NCI-H1105 treated with DMSO at 0.1 percent for 48 hours (cell line): ENCODE data around the gene TBK1.

Experiments used
- DNase-seq: peaks from one replicate; lab custom pipeline; 2025; lab: John Stamatoyannopoulos, UW

TBK1 gene

DNA sequence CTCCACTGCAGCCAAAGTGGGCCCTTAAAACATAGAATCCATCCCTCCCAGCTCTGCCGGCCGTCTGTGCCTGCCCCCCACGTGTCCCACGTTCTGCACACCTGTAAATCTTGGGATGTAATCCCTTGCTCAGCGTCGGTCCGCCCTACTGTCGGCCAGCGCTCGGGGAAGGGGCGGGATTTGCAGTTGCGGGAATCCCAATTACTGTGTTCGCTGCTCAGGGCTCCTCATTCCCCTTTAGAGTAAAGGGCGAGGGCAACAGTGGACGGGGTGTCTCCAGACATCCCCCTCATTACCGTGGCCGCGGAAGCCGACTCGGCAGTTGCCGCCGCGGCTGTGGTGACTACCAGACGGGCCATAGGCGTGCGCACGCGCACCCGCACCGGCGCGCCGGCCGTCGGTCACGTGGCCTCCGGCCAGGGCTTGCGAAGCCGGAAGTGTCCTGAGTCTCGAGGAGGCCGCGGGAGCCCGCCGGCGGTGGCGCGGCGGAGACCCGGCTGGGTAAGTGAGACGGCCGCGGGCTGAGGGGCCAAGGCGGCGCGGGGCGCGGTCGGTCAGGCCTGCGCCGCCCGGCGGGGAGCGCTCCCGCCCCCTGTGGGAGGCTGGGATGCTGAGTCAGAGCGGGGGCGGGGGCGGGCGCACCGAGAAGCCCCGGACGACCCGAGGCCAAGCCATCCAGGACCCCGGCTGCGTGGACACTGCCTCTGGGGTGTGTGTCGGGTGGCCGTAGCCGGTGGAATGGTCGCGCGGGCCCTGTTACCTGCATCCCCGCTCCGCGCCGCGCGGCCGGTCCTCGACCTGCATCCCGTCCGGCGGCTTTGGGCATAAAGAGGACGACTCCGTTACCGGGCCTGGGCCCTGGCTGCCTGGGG lies at the start of gene TBK1:
Gene TBK1 (plus strand): TSS at position 434 of the 872 bp plus-strand sequence. CDS start 3,751 bp downstream, outside the sequence.
- peak; percentile 83 for DNase-seq

DNA sequence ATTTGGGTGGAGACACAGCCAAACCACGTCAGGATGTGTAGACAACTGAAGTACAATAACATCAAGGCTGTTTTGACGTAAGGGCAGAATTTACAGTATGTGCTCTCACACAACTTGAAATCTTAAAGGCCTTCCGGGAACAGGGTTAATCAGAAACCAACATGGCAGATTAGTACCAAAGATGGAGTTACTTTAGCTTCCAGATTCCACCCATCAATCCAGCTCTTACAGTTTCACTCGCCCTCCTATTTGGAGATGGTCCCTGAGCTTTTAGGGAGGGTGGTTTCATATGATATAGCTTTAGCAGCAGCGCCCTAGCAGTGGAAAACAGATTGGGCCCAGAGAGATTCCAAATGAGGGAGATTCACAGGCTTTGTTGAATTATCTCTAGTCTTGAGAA lies 49.7 kb upstream of the TBK1 start:
- no peak for DNase-seq

DNA sequence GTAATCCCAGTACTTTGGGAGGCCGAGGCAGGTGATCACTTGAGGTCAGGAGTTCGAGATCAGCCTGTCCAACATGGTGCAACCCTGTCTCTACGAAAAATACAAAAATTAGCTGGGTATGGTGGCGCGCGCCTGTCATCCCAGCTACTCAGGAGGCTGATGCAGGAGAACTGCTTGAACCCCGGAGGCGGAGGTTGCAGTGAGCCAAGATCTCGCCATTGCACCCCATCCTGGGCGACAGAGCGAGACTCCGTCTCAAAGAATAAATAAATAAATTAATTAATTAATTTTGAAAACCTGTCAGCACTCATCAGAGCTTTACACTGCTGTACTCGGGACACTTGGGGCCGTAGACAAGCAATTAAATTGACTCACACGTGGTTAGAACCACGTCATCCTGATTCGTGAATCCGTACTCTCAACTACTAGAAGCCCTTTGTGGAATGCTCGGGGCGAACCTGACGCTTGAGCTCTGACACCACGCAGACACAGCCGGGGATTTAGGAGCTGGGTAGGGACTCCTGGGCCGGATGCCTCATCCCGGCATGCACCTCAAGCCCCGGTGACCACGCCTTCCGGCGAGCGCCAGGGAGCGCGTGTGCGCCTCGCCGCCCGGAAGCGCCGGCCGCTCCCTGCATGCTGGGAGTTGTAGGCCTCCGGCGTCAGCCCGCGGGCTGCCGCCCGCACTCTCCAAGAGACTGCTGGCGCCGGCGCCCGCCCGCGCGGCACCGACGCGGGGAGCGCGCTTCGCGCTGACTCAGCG lies 48.0 kb upstream of the TBK1 start, which contains the start of gene XPOT:
Gene XPOT (plus strand): TSS at position 686 of the 763 bp plus-strand sequence. CDS start 5,644 bp downstream, outside the sequence.
- peak; percentile 94 for DNase-seq

DNA sequence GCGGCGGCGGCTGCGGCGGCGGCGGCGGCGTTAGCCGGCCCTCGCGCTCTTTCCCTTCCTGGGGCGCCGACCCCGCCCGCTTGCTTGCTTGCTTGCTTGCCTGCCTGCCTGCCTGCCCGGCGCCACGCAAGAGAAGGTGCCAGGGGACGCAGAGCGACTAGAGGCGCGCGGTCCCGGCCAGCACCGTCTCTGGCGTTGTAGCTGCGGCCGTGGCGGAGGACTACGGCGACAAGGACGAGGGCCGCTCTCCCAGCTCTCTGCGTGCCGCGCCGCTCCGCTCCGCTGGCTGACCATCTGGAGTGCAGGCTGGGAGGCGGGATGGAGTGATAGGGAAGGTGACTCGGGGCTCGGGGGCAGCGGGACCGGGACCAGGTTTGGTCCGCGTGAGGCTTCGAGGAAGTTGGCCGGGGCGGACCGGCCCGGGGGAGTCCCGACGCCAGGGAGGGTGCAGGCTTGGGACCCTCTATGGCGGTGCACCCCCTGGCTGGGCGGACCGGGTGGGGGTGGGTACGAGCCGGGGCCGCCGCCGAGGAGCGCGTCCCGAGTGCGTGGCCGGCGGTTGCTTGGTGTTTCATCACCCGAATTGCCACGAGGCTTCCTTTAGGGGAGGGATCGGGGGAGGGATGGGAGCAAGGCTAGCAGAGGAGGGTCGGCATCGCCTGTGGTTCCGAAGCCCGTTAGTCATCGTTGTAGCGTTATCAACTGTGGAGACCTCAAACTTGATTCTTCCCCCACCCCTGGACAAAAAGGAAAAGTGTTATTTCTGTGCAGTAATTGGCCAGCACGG lies 47.3 kb upstream of the TBK1 start:
- peak; percentile 41 for DNase-seq

DNA sequence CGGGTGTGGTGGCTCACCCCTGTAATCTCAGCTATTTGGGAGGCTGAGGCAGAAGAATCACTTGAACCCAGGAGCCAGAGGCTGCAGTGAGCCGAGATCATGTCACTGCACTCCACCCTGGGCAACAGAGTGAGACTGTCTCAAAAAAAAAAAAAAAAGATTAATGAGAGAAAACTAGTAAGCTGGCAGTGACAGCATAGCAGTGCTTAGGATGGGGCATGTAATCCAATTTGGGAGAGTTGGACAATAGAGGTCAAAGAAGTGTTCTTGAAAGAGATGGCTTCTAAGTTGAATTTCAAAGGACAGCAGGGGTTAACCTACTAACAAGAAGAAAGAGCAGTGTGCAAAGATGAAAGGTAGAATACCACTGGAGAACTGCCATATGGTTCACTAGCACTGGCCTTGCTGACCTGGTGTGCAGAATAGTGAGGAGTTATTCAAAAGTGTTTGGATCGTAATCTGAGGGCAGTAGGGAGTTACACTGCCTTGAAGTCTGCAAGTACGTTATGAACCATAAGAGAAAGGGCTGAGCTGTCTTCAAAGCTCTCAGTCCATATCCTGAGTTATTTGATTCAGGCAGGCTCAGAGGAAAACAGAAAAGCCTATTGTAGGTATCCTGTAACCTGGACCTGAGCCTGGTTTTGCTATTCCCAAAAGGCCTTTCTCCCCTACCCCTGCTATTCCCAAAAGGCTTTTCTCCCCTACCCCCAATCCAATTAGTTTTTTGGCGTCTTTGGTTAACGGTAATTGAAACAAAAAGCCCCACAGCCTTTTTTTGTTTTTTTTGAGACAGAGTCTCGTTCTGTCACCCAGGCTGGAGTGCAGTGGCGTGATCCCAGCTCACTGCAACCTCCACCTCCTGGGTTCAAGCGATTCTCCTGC lies 44.3 kb upstream of the TBK1 start:
- DNase-seq: no peak

DNA sequence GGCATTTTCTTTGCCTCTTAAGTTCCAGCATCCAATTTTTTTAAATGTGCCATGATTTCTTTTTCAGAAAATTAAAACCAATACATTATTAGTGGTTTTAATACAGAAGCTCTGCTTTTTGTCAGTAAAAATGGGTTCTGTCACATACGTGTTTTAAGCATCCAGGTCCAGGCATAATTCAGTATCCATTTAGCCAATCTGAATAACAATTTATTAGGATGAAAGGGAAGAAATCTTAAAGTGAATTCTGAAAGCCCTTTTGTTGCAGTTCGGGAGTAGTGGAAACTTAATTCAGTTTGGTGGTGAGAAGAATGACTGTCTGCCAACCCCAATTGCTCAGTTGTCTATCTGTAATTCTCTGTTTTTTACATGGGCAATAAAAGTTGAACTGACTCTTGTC lies 40.5 kb upstream of the TBK1 start:
- no peak for DNase-seq

DNA sequence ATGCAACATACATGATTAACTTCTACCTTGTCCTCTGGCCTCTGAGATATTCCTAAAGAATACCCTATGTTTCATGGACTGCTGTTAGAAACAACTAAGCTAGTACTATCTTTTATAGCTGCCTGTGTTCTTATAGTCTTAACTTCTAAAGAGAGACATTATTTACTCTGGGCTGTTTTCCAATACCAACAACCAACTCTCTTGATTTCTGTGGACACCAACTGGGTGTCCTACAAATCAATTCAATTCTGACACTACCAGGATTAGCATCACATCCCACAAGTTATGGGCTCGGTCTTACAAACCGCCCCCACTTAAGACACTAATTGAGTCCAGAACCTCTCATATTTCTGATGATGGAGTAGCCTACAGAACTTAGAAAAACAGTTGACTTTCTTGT lies 39.5 kb upstream of the TBK1 start:
- DNase-seq: no peak

DNA sequence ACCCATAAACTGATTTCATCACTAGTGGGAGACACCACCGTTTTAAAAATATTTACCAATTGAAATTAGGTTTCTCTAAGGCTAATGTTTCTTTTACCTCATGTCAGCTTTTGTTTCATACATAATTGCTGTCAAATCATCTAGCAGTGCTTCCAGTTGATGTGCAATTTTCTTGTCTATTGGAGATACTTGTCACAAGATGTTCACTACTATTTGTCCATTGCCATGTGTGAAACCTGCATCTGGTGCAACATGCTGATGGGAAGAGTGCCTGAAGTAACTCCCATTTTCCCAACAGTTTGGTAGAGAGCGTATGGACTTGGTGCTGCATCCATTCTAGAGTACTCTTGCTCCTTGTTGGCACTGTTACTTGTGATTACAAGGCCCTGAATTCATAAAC lies 38.0 kb upstream of the TBK1 start:
- DNase-seq: no peak

DNA sequence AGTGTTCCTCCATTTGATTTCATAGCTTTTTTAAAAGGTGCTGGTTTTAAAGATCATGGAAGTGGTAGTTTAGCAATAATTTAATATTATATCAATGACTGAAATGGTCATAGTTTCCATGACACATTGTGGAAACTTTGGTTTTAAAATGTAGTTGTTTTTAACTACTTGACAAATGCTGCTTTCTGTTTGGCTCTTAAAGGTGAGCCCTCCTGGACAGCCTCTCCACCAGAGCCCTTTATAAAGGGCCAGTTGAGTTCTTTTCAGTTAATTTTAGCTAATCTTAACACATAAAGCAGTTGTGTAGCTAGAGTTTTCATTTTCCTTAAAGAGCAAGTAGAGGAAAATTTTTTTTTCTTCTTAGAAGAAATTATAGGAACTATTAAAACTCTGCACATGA lies 33.7 kb upstream of the TBK1 start:
- DNase-seq: no peak

DNA sequence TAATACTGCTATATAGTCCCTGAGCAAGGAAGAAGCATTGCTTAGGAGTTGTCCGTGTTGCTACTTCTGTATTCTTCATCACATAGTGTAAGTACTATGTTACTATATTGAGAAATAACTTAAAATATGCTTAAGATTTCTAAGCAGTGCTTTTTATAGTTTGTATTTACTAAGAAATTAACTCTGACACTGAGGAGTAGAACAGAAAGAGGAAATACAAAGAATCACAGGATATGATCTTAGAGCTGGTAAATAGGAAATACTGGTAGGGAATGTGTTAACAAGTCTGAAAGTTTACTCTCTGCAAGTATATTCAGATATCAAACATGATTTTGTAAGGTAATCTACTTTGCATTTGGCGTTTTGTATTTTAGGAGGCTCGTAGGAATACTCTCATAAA lies 32.2 kb upstream of the TBK1 start:
- DNase-seq: no peak

DNA sequence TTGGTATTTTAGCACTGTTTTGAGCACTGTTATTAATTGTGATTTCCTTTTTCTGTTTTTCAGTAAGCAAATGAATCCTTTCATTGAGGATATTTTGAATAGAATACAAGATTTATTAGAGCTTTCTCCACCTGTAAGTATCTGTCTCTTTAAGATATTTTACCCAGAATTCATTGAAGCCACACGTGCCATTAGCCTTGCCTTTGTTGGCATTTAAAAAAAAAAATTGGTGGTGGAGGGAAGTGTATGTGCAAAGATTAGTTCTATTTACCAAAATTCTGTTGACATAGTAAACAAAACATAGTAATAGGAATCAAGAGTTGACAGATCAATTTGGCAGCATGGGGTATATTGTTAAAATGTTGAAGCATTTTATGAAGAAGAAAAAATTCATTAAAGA lies 23.9 kb upstream of the TBK1 start:
- no peak for DNase-seq

DNA sequence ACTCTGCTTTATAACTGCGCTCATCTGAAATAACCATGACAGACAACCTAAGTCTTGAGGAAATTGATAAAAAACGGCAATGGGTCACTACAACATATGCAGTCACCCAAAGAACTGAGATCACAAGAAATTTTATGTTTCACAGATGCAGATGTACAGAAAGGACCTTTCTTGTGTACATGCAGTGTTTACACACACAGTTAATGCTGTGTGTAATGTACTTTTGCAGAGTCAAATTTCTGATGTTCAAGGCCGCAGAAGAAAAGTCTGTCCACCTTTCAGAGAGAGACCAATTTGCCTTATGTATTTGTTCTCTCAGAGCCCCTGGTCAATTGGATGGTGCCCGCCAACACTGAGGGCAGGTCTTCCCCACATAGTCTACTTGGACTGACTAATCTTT lies 23.0 kb upstream of the TBK1 start:
- DNase-seq: no peak

DNA sequence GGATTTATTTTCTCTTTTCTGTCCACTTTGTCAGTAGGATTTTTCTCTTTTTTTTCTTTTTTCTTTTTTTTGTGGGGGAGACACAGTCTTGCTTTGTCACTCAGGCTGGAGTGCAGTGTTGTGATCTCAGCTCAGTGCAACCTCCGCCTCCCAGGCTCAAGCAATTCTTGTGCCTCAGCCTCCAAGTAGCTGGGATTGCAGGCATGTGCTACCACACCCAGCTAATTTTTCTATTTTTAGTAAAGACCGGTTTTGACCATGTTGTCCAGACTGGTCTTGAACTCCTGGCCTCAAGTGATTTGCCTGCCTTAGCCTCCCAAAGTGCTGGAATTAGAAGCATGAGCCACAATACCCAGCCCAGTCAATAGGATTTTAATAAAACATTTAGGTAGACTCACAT lies 21.0 kb upstream of the TBK1 start:
- DNase-seq: no peak

DNA sequence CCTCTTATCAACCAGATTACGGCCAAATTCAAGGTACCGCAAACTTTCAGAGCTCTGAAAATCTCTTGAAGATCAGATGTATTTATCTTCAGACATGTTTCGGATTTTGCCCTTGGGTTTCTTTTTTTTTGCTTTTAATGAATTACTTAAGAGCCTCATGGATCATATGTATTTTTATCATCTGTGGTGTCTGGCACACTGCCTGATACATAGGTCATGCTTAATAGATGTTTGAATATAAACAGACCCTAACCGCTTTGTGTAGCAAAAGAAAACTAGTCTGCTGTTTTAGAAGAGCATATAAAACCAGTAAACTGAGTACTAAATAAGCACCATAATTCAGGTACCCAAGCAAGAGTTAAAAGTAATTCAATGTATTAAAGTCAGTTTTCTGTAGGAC lies 20.1 kb upstream of the TBK1 start:
- no peak for DNase-seq

DNA sequence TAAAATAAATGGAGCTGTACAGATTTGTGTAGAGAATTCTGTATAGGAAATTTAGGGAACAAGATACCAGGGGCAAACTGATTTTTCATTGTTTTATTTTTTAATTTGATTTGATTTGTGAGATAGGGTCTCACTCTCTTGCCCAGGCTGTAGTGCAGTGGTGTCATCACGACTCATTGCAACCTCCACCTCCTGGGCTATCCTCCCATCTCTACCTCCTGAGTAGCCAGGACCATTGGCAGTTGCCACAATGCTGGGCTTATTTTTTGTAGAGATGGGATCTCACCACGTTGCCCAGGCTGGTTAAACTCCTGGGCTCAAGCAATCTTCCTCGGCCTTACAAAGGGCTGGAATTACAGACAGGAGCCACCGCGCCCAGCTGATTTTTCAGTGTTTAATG lies 18.0 kb upstream of the TBK1 start:
- DNase-seq: no peak

DNA sequence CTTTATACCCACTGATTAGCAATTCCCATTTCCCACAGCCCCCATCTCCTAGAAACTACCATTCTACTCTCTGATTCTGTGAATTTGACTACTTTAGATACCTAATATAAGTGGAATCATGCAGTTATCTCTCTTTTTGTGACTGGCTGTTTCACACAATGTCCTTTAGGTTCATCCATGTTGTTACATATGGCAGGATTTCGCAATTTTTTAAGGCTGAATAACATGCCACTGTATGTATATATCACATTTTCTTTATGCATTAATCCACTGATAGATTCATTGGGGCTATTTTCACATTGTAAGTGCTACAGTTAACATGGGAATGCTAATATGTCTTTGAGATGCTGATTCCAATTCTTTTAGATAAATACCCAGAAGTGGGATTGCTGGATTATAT lies 11.8 kb upstream of the TBK1 start:
- no peak for DNase-seq

DNA sequence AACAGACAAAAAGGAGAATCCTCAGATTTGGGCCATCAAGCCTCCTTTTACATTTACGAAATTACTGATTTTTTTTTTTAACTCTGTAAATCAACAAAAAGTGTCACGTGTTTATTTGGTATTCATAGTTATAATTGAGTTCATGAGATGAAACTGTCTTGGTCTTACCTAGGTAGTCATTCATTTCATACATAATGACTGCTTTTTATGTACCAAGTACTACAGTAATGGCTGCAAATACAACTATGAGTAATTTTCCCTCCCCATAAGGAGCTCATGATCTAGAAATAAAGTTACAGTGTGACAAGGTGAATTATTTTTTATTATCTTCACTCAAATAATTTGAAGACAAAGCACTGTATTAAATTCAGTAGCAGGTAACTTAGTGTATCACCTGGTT lies 6.4 kb upstream of the TBK1 start:
- no peak for DNase-seq

DNA sequence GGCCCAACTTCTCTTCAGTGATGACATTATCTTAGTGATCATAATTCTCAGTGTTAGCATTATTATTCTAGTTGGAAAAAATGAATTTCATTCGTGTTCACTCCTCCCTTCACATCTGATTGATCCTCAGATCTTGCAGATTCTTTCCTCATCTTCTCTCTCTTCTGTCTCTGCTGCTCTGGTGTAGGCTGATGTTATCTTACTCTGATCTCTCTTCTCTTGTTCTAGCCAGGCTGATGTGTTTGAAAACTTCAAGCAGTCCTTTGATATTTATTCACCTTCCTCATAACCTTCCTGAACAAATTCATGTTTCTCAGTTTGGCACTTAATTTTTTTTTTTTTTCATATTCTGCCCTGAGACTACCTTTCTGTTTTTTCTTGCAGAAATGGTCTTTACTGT lies 5.6 kb upstream of the TBK1 start:
- DNase-seq: no peak

DNA sequence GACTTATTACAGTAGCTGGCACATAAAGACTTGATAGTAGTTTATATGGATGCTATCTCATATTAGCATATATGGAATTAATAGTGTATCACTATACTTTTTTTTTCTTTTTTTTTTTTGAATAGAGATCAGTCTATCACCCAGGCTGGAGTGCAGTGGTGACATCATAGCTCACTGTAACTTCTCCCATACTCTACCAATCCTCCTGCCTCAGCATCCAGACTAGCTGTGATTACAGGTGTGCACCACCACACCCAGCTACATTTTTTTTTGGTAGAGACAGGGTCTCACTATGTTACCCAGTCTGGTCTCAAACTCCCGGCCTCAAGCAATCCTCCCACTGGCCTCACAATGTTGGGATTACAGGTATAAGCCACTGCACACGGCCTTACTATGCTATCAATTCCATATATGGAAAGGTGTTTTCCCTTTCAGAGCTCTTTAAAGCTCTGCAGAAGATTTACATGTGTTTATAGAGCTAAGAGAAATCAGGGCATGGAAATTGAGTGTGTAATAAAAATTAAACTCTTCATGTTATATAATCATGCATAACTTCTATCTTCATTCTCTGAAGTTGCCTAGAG lies 1.8 kb upstream of the TBK1 start:
- no peak for DNase-seq

DNA sequence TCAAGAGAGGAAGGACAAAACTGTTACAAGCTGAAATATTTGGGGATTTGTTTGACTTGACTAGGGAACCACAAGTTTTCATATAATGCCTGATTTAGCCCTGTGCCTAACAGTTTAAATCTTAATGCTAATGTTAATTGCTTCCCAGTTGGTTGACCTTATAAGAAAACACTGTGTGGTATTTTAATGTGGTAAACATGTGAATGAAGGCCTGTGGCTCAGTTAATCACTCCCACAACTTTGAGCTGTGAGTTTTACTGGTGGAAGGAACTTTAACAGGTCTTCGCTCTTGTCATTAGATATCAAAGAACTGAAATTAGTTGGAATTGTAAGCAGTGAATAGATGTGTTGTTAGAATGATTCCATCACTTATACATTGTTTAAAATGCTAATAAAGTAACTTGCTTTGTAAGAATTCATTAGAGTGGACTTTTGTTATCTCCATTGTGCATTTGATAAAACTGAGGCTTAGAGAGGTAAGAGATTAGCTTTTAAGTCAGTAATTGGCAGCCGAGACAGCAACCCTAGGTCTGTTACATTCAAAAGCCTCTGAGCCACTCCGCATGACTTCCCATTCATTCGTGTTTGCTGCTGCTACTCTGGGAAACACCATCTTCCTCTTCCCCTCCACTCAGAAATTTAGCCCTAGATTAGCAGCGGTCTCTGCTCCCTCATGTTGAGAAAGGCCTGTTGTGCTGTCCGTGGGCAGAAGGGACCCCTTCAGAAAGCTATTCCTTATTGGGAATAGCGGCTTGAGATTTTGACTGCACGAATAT lies 1.0 kb upstream of the TBK1 start:
- peak; percentile 30 for DNase-seq
